Esophagus squamous epithelium (tissue), 5 donors: ENCODE data around the gene GRIK3. TPM values are rescaled to one million over a fixed set of nuclear protein-coding genes. Genes with fewer than 3 reads are reported as not detected.

Experiments
- DNase-seq: peaks from one replicate; lab custom pipeline; 2025; lab: John Stamatoyannopoulos, UW
- H3K27ac ChIP-seq, 4 donors: fragments of 200-600 bp; sonication (generic); one replicate each; pipeline ENCODE4 v1.5.1; 2016 to 2019; ENCODE audit warnings: mild to moderate bottlenecking in 1 of 4
- H3K27me3 ChIP-seq, 4 donors: fragments of 200-600 bp; sonication (generic); 1 replicate in 3 of 4; 2 replicates in 1 of 4; pipeline versions ENCODE4 v1.5.1 to v1.6.0; 2017 to 2021; ENCODE audit warnings: antibody characterized with exemption in 1 of 4
- H3K36me3 ChIP-seq, 3 donors: fragments of 200-600 bp; sonication (generic); one replicate each; pipeline ENCODE4 v1.5.1; 2016 to 2019
- H3K4me1 ChIP-seq, 3 donors: fragments of 200-600 bp; sonication (generic); one replicate each; pipeline ENCODE4 v1.5.1; 2017 to 2019
- H3K4me3 ChIP-seq, 4 donors: fragments of 200-600 bp; sonication (generic); 1 replicate in 3 of 4; 2 replicates in 1 of 4; pipeline ENCODE4 v1.5.1; 2016 to 2019; ENCODE audit warnings: mild to moderate bottlenecking in 2 of 4, moderate library complexity in 1 of 4
- H3K9me3 ChIP-seq, 3 donors: fragments of 200-600 bp; sonication (generic); one replicate each; pipeline ENCODE4 v1.5.1; 2016 to 2019
- POLR2A ChIP-seq, 4 donors: fragments of 450-650 bp; IDR thresholded peaks; one replicate each; pipeline ENCODE4 v1.6.1; 2017; ENCODE audit warnings: antibody characterized with exemption in 4 of 4, mild to moderate bottlenecking in 4 of 4, moderate library complexity in 3 of 4
- WGBS, 2 donors: methylation state at CpG; one replicate each; pipeline ENCODE4 v1.1.5; 2018; 5-methylcytosine and 5-hydroxymethylcytosine counted together
- intact Hi-C: fragments of 100-400 bp; cut with DNase I; formaldehyde crosslinking; loops from one replicate; pipeline ENCODE4 v1.15.0; 2022
- total RNA-seq, 4 donors: library from RNA; depleted of rRNA; stranded (reverse); fragments of >200 nt; gene quantifications; one replicate each; pipeline ENCODE4 v1.1.0, GENCODE V29; 2016
- TF ChIP-seq, protein P1 (sequence below), 6 experiments: fragments of 450-650 bp in 4 of 6; fragments of 200-600 bp in 2 of 6; sonication (generic) in 2 of 6; IDR thresholded peaks; one replicate each; pipeline ENCODE4 v1.5.1; 2016 to 2019; ENCODE audit warnings: antibody characterized with exemption in 6 of 6, mild to moderate bottlenecking in 4 of 6, moderate library complexity in 4 of 6
- donor health status: DM: yes; HTN: yes; CAD: no.

Gene GRIK3
- total RNA-seq, 4 donors from 2014 or later, result 0.11 to 0.38 (median 0.21) TPM; not detected in 1

DNA sequence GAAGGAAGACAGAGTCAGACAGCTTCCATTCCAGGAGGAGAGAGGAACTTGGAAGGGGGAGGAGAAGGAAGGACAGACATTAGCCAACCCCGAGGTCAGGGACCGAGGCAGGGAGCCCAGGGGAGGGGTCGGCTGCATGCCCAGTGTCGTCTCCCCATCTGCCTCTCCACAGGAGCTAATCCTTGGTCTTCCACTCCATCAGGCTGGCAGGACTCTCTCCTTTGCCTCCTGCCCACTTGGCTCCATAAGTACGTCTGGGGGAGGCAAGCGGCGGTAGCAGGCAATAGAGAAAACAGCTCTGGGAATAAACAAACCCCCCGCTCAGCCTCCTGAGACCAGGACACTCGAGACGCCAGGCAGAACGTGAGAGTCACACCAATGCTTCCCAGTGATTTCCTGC lies 71.3 kb downstream of the GRIK3 start:
- H3K4me3 ChIP-seq, result no peak overlapping the region
- H3K36me3 ChIP-seq, result no peaks in the 10 kb centered on the region
- H3K4me1 ChIP-seq, result no peaks in the 10 kb centered on the region
- no peak for DNase-seq
- no peak for TF ChIP-seq POLR2A (IDR thresholded peaks at IDR 0.05)
- TF ChIP-seq, protein P1, sequence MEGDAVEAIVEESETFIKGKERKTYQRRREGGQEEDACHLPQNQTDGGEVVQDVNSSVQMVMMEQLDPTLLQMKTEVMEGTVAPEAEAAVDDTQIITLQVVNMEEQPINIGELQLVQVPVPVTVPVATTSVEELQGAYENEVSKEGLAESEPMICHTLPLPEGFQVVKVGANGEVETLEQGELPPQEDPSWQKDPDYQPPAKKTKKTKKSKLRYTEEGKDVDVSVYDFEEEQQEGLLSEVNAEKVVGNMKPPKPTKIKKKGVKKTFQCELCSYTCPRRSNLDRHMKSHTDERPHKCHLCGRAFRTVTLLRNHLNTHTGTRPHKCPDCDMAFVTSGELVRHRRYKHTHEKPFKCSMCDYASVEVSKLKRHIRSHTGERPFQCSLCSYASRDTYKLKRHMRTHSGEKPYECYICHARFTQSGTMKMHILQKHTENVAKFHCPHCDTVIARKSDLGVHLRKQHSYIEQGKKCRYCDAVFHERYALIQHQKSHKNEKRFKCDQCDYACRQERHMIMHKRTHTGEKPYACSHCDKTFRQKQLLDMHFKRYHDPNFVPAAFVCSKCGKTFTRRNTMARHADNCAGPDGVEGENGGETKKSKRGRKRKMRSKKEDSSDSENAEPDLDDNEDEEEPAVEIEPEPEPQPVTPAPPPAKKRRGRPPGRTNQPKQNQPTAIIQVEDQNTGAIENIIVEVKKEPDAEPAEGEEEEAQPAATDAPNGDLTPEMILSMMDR (IDR thresholded peaks at IDR 0.05), result no peak
- no peak overlapping the region for H3K27ac ChIP-seq
- WGBS, 2 donors, result 33 to 46% methylated on average over 5 to 8 of the region's 11 CpGs
- H3K27me3 ChIP-seq, result no peaks in the 10 kb centered on the region
- no peaks in the 10 kb centered on the region for H3K9me3 ChIP-seq
- intact Hi-C loops, result no loop called here

DNA sequence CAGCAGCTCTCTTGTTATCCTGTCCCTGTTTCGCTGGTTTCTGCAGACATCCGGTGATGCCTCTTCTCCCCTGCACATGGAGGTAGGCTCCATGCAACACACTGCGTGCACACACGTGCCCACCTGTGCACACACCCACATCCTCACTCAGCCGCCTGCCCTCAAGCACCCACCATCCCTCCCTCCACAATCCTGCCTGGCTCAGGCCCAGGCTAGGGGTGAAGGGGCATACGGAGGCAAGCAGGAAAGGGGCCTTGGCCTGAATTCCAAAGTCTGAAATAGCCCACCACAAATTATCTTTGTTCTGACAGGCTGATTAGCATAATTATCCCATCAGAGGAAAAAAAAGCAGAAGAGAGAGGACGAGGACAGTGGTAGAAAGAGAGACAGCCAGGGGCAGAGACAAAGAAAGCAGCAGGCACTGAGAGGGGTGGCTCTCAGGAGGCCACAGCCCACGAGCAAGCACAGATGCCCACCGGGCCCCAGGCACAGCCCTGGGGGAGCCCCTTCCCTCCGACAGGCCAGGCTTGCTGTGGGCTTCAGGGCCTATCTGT lies 73.2 kb downstream of the GRIK3 start:
- Histone ChIP-seq H3K27me3 (peaks cover 0 to 3% (median 0%) of the 10 kb centered on the region in 4 donors), H3K4me3 (no peak overlapping the region), H3K9me3 (no peaks in the 10 kb centered on the region), H3K36me3 (no peaks in the 10 kb centered on the region), H3K27ac (no peak overlapping the region), H3K4me1 (no peaks in the 10 kb centered on the region)
- WGBS, 2 donors, result 27 to 61% methylated on average over 4 to 10 of the region's 10 CpGs
- TF ChIP-seq, protein P1 (IDR thresholded peaks at IDR 0.05), result no peak
- no peak for TF ChIP-seq POLR2A (IDR thresholded peaks at IDR 0.05)
- intact Hi-C loops, result no loop called here
- DNase-seq, result no peak

DNA sequence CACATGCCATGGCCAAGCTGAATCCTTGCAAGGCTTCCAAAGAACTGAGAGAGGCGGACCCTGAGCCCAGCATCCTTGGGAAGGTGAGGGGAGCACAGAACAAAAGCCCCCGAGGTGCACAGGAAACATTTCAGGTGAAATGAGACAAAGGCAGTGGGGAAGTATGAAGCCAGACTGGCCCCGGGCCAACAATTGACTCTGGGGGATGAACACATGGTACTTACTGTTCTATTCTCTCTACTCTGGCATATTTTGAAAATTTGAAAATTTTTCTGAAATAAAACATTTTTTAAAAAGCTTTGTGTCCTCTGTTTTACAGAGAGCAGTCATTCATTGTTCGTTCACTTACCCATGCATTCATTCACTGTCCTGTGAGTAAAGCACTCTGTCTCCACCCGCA lies 77.7 kb downstream of the GRIK3 start:
- intact Hi-C loops, result no loop called here
- peaks cover 0 to 26% (median 0%) of the 10 kb centered on the region in 4 donors for H3K27me3 ChIP-seq
- WGBS, 2 donors, result 51 to 58% methylated on average over 3 to 4 of the region's 5 CpGs

DNA sequence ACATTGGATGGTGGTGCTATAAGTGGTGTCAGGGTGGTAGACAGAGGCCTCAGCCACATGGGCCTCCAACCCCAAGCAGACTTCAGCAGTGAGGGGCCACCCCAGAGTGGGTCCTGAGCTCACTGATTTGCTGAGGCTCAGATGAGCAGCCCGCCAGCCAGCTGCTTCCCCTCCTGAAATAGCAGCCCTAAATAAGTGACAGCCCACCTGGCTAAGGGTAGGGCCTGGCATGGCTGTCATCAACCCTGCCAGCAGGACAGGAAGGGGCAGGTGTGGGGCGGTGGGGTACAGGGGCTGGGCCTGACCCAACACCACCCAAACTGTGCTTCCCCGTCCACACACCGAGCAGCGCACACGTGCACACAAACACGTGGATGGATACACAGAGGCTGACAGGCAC lies 79.3 kb downstream of the GRIK3 start:
- Histone ChIP-seq H3K27me3 (peaks cover 0 to 29% (median 0%) of the 10 kb centered on the region in 4 donors), H3K36me3 (no peaks in the 10 kb centered on the region), H3K4me1 (no peaks in the 10 kb centered on the region), H3K4me3 (no peak overlapping the region), H3K9me3 (no peaks in the 10 kb centered on the region), H3K27ac (no peak overlapping the region)
- WGBS, 2 donors, result 100% methylated on average over 1 of the region's 7 CpGs; no CpG with 5 or more reads in 1 of the 2 donors
- TF ChIP-seq, protein P1 (IDR thresholded peaks at IDR 0.05), result no peak
- TF ChIP-seq POLR2A (IDR thresholded peaks at IDR 0.05), result no peak
- intact Hi-C loops, result no loop called here
- DNase-seq, result no peak

More for the DNA sequence above, 77.7 kb downstream of the GRIK3 start:
- H3K27ac ChIP-seq, result no peak overlapping the region
- H3K4me1 ChIP-seq, result no peaks in the 10 kb centered on the region
- H3K4me3 ChIP-seq, result no peak overlapping the region
- H3K36me3 ChIP-seq, result no peaks in the 10 kb centered on the region
- no peaks in the 10 kb centered on the region for H3K9me3 ChIP-seq
- TF ChIP-seq, protein P1 (IDR thresholded peaks at IDR 0.05), result no peak
- TF ChIP-seq POLR2A (IDR thresholded peaks at IDR 0.05), result no peak
- DNase-seq, result no peak

DNA sequence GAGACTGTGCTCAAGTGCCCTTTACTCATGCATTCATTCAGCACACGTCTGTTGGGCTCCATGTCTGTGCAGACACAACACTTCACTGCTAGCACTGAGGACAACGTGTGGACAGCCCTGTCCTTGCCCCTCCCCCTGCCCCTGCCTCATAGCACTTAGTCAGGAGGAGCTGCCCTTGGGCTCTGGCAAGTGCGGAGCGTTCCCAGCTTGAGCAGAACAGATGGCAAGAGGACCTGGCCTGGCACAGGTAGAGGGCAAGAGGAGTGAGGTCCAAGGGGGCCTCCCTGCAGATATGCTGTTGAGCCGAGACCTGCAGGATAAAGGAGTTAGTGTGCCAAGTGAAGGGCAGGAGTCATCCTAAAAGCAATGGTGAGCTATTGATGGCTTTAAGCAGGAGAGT lies 81.3 kb downstream of the GRIK3 start:
- no peak for DNase-seq
- H3K4me3 ChIP-seq, result no peak overlapping the region
- H3K27me3 ChIP-seq, result peaks cover 0 to 39% (median 0%) of the 10 kb centered on the region in 4 donors
- no peak for TF ChIP-seq POLR2A (IDR thresholded peaks at IDR 0.05)
- TF ChIP-seq, protein P1 (IDR thresholded peaks at IDR 0.05), result no peak
- no peaks in the 10 kb centered on the region for H3K9me3 ChIP-seq
- H3K4me1 ChIP-seq, result no peaks in the 10 kb centered on the region
- WGBS, 2 donors, result 54 to 67% methylated on average over 1 to 2 of the region's 5 CpGs
- no peaks in the 10 kb centered on the region for H3K36me3 ChIP-seq
- H3K27ac ChIP-seq, result no peak overlapping the region
- intact Hi-C loops, result no loop called here
